KMS-11 (cell line): ENCODE results near the gene CERS5.

Experiments used
- H2AFZ ChIP-seq: fragments of 200-600 bp; sonication (generic); 2 replicates; pipeline ENCODE4 v1.6.1; 2016; ENCODE audit warnings: antibody characterized with exemption, mixed run types, low read depth
- H3K27ac ChIP-seq: fragments of 200-600 bp; sonication (generic); 2 replicates; pipeline ENCODE4 v1.6.1; 2016; ENCODE audit warnings: mild to moderate bottlenecking, mixed run types
- H3K27me3 ChIP-seq: fragments of 200-600 bp; sonication (generic); 2 replicates; pipeline ENCODE4 v1.6.1; 2017; ENCODE audit warnings: mild to moderate bottlenecking, low read depth, mixed run types, moderate library complexity; ENCODE audit not compliant: insufficient read depth
- H3K36me3 ChIP-seq: fragments of 200-600 bp; sonication (generic); 2 replicates; pipeline ENCODE4 v1.6.1; 2017; ENCODE audit warnings: mild to moderate bottlenecking, mixed run types; ENCODE audit not compliant: insufficient read depth
- H3K4me1 ChIP-seq: fragments of 200-600 bp; sonication (generic); 2 replicates; pipeline ENCODE4 v1.6.1; 2016; ENCODE audit warnings: mild to moderate bottlenecking, low read depth, mixed run types; ENCODE audit not compliant: poor library complexity, severe bottlenecking
- H3K4me2 ChIP-seq: fragments of 200-600 bp; sonication (generic); 2 replicates; pipeline ENCODE4 v1.7.0; 2016; ENCODE audit warnings: mild to moderate bottlenecking, mixed run types
- H3K4me3 ChIP-seq: fragments of 200-600 bp; sonication (generic); IDR thresholded peaks from 2 replicates; pipeline ENCODE4 v1.6.1; 2017; ENCODE audit warnings: low read depth, low read length, mixed read lengths; ENCODE audit not compliant: insufficient read depth
- H3K79me2 ChIP-seq: fragments of 200-600 bp; sonication (generic); 2 replicates; pipeline ENCODE4 v1.6.1; 2016; ENCODE audit warnings: low read depth, mixed run types; ENCODE audit not compliant: insufficient read depth
- H3K9ac ChIP-seq: fragments of 200-600 bp; sonication (generic); 2 replicates; pipeline ENCODE4 v1.6.1; 2016; ENCODE audit warnings: mild to moderate bottlenecking, mixed run types
- H4K20me1 ChIP-seq: fragments of 200-600 bp; sonication (generic); 2 replicates; pipeline ENCODE4 v1.6.1; 2016; ENCODE audit warnings: mild to moderate bottlenecking, mixed run types; ENCODE audit not compliant: insufficient read depth
- TF ChIP-seq, protein P1 (sequence below): fragments of 200-600 bp; sonication (generic); conservative IDR thresholded peaks from 2 replicates; pipeline ENCODE4 v1.6.1; 2017; ENCODE audit warnings: low read depth, mild to moderate bottlenecking, antibody characterized with exemption, low read length, moderate library complexity, mixed read lengths

CERS5 gene

DNA sequence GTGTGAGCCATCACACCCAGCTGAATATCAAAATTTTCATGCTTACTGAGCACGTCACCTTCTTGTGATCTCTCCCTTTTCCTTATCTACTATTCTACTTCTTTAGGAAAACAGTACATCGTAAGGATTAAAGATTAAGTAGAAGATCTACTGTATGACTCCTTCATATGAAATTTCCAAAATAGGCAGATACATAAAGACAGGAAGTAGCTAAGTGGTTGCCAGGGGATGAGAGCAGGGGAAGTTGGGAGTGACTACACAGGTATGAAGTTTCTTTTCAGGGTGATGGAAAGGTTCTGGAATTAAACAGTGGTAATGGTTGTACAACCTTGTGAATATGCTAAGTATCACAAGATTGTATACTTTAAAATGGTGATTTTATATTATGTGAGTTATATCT is 36.5 kb upstream of the CERS5 start:
- Histone ChIP-seq H2AFZ (no peak overlapping the region), H3K36me3 (no peaks in the 10 kb centered on the region), H3K4me1 (no peaks in the 10 kb centered on the region), H3K9ac (no peak overlapping the region), H4K20me1 (no peaks in the 10 kb centered on the region), H3K4me2 (no peak overlapping the region), H3K27me3 (no peaks in the 10 kb centered on the region), H3K79me2 (no peaks in the 10 kb centered on the region), H3K27ac (no peak overlapping the region), H3K4me3 (no peak overlapping the region)
- TF ChIP-seq, protein P1, sequence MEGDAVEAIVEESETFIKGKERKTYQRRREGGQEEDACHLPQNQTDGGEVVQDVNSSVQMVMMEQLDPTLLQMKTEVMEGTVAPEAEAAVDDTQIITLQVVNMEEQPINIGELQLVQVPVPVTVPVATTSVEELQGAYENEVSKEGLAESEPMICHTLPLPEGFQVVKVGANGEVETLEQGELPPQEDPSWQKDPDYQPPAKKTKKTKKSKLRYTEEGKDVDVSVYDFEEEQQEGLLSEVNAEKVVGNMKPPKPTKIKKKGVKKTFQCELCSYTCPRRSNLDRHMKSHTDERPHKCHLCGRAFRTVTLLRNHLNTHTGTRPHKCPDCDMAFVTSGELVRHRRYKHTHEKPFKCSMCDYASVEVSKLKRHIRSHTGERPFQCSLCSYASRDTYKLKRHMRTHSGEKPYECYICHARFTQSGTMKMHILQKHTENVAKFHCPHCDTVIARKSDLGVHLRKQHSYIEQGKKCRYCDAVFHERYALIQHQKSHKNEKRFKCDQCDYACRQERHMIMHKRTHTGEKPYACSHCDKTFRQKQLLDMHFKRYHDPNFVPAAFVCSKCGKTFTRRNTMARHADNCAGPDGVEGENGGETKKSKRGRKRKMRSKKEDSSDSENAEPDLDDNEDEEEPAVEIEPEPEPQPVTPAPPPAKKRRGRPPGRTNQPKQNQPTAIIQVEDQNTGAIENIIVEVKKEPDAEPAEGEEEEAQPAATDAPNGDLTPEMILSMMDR = no peak

DNA sequence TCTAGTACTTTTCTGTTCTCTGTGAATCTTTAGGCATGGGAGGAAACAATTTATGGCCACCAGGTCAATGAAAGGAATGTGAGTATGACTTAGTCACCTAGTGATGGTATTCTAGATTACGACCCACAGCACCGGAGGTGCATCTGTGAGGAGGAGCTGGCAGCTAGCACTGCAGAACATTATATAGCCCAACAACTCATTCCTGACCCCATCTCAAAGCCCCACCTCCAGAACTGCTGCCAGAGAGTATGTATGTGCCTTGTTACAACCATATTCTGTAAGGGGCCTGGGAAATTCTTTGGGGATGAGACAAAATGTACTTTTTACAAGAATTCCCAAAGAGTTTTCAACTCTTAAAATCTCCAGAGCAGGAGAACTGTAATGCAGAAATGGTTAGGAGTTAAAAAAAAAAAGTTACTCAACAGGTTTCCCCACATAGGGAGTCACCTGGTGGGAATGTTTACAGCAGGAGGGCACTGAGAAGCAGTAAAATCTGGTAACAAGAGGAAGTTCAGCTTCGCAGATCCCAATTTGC is 34.9 kb upstream of the CERS5 start:
- H3K4me3 ChIP-seq = no peak overlapping the region
- H3K27ac ChIP-seq = no peak overlapping the region
- no peak overlapping the region for H2AFZ ChIP-seq
- no peak overlapping the region for H3K4me2 ChIP-seq
- no peaks in the 10 kb centered on the region for H3K27me3 ChIP-seq
- H3K4me1 ChIP-seq = no peaks in the 10 kb centered on the region
- no peaks in the 10 kb centered on the region for H4K20me1 ChIP-seq
- H3K9ac ChIP-seq = no peak overlapping the region
- H3K79me2 ChIP-seq = no peaks in the 10 kb centered on the region
- TF ChIP-seq, protein P1 = no peak
- H3K36me3 ChIP-seq = no peaks in the 10 kb centered on the region

DNA sequence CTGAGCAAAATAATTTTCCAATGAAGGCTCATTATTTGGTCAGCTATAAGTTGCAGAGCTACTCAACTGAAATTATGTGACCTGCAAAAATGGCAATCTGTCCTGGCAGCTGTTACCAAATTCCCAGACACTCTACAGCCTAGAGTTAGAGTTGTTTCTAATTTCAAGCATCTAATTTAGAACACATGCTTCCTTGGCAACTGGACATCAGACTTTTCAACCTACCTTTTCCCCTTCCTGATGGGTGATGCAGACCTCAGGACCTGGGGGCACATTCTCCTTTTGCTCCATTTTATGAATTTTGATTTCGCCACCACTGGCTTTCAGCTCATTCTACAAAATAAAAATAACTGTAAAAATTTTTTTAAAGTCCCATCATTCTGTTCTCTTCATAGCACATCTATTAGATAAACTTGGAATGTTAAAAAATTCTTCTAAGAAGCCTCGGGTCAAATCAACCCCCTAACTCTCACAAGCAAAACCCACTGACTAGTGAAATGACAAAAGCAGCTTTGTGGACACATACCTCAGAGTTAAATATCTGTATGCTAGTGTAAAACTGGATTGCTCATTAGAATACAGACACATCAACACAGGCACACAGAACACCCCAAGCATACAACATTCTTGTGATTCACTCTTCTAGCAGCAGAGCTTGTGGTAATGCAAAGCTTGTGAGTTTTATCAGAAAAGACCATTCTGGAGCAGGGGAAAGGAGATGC is 33.5 kb upstream of the CERS5 start:
- Histone ChIP-seq H3K9ac (no peak overlapping the region), H3K27ac (no peak overlapping the region), H3K27me3 (no peaks in the 10 kb centered on the region), H4K20me1 (no peaks in the 10 kb centered on the region), H3K4me1 (no peaks in the 10 kb centered on the region), H3K4me2 (no peak overlapping the region), H3K4me3 (no peak overlapping the region), H2AFZ (no peak overlapping the region), H3K79me2 (no peaks in the 10 kb centered on the region), H3K36me3 (no peaks in the 10 kb centered on the region)
- TF ChIP-seq, protein P1 = no peak

DNA sequence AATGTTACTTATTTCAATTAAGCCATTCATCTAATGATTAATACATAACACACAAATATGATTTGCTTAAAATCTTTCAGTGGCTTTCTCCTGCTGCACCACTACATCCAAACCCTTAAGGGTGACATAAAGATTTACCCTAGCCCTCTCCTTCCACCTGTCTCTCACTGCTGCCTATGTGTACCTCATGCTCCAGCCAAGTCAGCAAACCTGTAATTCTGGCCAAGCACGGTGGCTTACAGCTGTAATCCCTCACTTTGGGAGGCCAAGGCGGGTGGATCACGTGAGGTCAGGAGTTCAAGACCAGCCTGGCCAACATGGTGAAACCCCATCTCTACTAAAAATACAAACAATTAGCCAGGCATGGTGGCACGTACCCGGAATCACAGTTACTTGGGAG is 31.7 kb upstream of the CERS5 start:
- no peaks in the 10 kb centered on the region for H3K79me2 ChIP-seq
- no peaks in the 10 kb centered on the region for H3K27me3 ChIP-seq
- no peak overlapping the region for H2AFZ ChIP-seq
- H3K27ac ChIP-seq = no peak overlapping the region
- H3K4me3 ChIP-seq = no peak overlapping the region
- no peaks in the 10 kb centered on the region for H3K36me3 ChIP-seq
- H3K4me1 ChIP-seq = no peaks in the 10 kb centered on the region
- TF ChIP-seq, protein P1 = no peak
- no peak overlapping the region for H3K4me2 ChIP-seq
- H4K20me1 ChIP-seq = no peaks in the 10 kb centered on the region
- H3K9ac ChIP-seq = no peak overlapping the region
